ENCODE results near the gene SYT1.

SYT1 gene

DNA sequence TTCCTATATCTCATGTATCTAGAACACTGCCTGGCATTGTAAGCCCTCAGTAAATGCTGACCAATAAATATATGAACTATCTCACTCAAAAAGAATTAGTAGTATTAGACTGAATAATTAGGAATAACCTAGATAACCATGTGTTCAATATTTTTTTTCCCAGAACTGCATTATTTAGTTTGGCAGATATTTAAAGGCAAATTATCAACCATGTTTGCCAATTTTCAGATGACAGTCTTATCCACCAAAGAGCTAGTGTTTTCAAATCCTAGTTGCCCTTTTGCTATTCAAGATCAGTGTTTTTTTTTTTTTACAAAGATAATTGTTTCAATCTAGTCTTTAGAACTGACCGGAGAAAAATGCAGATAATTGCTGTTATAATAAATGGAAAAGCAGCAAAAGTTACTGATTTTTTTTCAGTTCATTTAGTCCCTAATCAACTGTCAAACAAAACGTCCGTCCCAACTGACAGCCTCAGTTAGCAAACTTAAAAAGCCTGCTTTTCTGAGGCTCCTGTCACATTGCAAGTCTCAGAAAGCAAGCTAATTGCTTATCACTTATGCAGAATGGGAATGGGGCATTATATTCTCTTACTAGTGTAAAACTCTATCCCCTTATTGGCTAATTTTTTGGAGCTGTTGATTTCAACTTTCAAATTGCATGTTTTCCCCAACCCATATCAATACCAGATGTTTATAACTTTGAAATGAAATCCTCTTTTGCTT is 623.0 kb downstream of the SYT1 start:
- H3K9me3 ChIP-seq (ENCODE audit: control insufficient read depth, insufficient read depth, low read depth, low read length): no peaks in the 10 kb centered on the region
- ChIA-PET CTCF (interaction anchor here (0.6 kb wide), 1 partner anchor 1761 kb away, joined by 3 read pairs; no protein-coding TSS in a partner anchor), POLR2A (no interaction called here)
- H3K36me3 ChIP-seq (ENCODE audit: control insufficient read depth in 2 of 2, insufficient read depth in 1 of 2, low read length in 2 of 2): no peaks in the 10 kb centered on the region
- H3K4me3 ChIP-seq (ENCODE audit: low read depth, low read length): no peak overlapping the region
- no peak for TF ChIP-seq ZNF596 (tag by site-specific recombination; IDR thresholded peaks at IDR 0.05)
- no peak for TF ChIP-seq ZNF398 (tag by site-specific recombination; IDR thresholded peaks at IDR 0.05)
- no peak for TF ChIP-seq ZNF610 (tag by site-specific recombination; IDR thresholded peaks at IDR 0.05; ENCODE audit: borderline replicate concordance)
- TF ChIP-seq, protein P1, sequence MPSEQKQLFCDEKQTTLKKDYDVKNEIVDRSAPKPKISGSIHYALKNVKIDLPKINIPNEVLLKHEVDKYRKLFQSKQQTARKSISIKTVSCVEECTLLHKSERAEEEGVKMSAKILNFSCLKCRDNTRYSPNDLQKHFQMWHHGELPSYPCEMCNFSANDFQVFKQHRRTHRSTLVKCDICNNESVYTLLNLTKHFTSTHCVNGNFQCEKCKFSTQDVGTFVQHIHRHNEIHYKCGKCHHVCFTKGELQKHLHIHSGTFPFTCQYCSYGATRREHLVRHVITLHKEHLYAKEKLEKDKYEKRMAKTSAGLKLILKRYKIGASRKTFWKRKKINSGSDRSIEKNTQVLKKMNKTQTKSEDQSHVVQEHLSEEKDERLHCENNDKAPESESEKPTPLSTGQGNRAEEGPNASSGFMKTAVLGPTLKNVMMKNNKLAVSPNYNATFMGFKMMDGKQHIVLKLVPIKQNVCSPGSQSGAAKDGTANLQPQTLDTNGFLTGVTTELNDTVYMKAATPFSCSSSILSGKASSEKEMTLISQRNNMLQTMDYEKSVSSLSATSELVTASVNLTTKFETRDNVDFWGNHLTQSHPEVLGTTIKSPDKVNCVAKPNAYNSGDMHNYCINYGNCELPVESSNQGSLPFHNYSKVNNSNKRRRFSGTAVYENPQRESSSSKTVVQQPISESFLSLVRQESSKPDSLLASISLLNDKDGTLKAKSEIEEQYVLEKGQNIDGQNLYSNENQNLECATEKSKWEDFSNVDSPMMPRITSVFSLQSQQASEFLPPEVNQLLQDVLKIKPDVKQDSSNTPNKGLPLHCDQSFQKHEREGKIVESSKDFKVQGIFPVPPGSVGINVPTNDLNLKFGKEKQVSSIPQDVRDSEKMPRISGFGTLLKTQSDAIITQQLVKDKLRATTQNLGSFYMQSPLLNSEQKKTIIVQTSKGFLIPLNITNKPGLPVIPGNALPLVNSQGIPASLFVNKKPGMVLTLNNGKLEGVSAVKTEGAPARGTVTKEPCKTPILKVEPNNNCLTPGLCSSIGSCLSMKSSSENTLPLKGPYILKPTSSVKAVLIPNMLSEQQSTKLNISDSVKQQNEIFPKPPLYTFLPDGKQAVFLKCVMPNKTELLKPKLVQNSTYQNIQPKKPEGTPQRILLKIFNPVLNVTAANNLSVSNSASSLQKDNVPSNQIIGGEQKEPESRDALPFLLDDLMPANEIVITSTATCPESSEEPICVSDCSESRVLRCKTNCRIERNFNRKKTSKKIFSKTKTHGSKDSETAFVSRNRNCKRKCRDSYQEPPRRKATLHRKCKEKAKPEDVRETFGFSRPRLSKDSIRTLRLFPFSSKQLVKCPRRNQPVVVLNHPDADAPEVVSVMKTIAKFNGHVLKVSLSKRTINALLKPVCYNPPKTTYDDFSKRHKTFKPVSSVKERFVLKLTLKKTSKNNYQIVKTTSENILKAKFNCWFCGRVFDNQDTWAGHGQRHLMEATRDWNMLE (tag by site-specific recombination; conservative IDR thresholded peaks at IDR 0.05; ENCODE audit: low read depth): no peak
- TF ChIP-seq REPIN1 (tag by site-specific recombination; IDR thresholded peaks at IDR 0.05; ENCODE audit: low read depth): no peak
- no peak for TF ChIP-seq TRIM28 (IDR thresholded peaks at IDR 0.05; ENCODE audit: borderline replicate concordance, low read length)
- TF ChIP-seq ZNF175 (tag by site-specific recombination; IDR thresholded peaks at IDR 0.05): no peak
- TF ChIP-seq ZNF133 (tag by site-specific recombination; IDR thresholded peaks at IDR 0.05): no peak
- no peak for TF ChIP-seq ZFP3 (tag by site-specific recombination; IDR thresholded peaks at IDR 0.05; ENCODE audit: low read depth)
- TF ChIP-seq ZNF626 (tag by site-specific recombination; IDR thresholded peaks at IDR 0.05): no peak
- no peak for TF ChIP-seq ZFP69B (tag by site-specific recombination; IDR thresholded peaks at IDR 0.05)
- TF ChIP-seq ATF2 (tag by site-specific recombination; IDR thresholded peaks at IDR 0.05; ENCODE audit: low read depth): no peak
- no peak for TF ChIP-seq HOXC10 (CRISPR knock-in tag; IDR thresholded peaks at IDR 0.05)
- TF ChIP-seq ZNF121 (tag by site-specific recombination; IDR thresholded peaks at IDR 0.05): no peak
- no peak for TF ChIP-seq CTCF (tag by site-specific recombination; IDR thresholded peaks at IDR 0.05)
- TF ChIP-seq ZNF239 (tag by site-specific recombination; IDR thresholded peaks at IDR 0.05): no peak
- TF ChIP-seq ZNF214 (tag by site-specific recombination; IDR thresholded peaks at IDR 0.05; ENCODE audit: borderline replicate concordance): no peak
- no peak for TF ChIP-seq ZNF354C (tag by site-specific recombination; IDR thresholded peaks at IDR 0.05; ENCODE audit: borderline replicate concordance, low read depth)
- no peaks in the 10 kb centered on the region for H3K4me1 ChIP-seq (ENCODE audit: control insufficient read depth, insufficient read depth, low read length)
- no peak overlapping the region for H3K27ac ChIP-seq (ENCODE audit: extremely low read depth, low read depth, low read length)

Measured in HEK293 (cell line).